ENCODE results near the gene HGFAC. TPM values are rescaled to one million over a fixed set of nuclear protein-coding genes. Genes with fewer than 3 reads are reported as not detected.

Gene HGFAC
- polyA plus RNA-seq, 3 donors from 2014 or later = not detected

- no peak overlapping the region for H3K27ac Mint-ChIP-seq
- H3K36me3 Mint-ChIP-seq = no peaks in the 10 kb centered on the region
- no peak overlapping the region for H3K4me3 Mint-ChIP-seq
- H3K27me3 Mint-ChIP-seq (ENCODE audit: low read depth in 3 of 3) = peaks cover 0 to 6% (median 2%) of the 10 kb centered on the region in 3 donors
- H3K9me3 Mint-ChIP-seq = no peaks in the 10 kb centered on the region
- no peaks in the 10 kb centered on the region for H3K4me1 Mint-ChIP-seq
- DNase-seq = no peak
Observed at GRCh38 chr4:3468804-3469203, 27.0 kb downstream of the HGFAC start.

GRCh38 chr4:3469386-3470243, 27.8 kb downstream of the HGFAC start:
- Mint-ChIP-seq H3K4me1 (no peaks in the 10 kb centered on the region), H3K27ac (no peak overlapping the region), H3K36me3 (no peaks in the 10 kb centered on the region), H3K27me3 (ENCODE audit: low read depth in 3 of 3) (peaks cover 0 to 4% (median 0%) of the 10 kb centered on the region in 3 donors), H3K4me3 (no peak overlapping the region), H3K9me3 (no peaks in the 10 kb centered on the region)
- no peak for DNase-seq

GRCh38 chr4:3470244-3471097, 28.7 kb downstream of the HGFAC start:
- Mint-ChIP-seq H3K4me3 (no peak overlapping the region), H3K4me1 (no peaks in the 10 kb centered on the region), H3K27ac (no peak overlapping the region), H3K27me3 (ENCODE audit: low read depth in 3 of 3) (peaks cover 0 to 3% (median 0%) of the 10 kb centered on the region in 3 donors), H3K36me3 (no peaks in the 10 kb centered on the region), H3K9me3 (no peaks in the 10 kb centered on the region)
- no peak for DNase-seq

GRCh38 chr4:3471098-3471760, 29.5 kb downstream of the HGFAC start:
- H3K27me3 Mint-ChIP-seq (ENCODE audit: low read depth in 3 of 3) = peaks cover 0 to 3% (median 0%) of the 10 kb centered on the region in 3 donors
- no peak overlapping the region for H3K4me3 Mint-ChIP-seq
- H3K36me3 Mint-ChIP-seq = no peaks in the 10 kb centered on the region
- no peak overlapping the region for H3K27ac Mint-ChIP-seq
- no peak for DNase-seq
- no peaks in the 10 kb centered on the region for H3K9me3 Mint-ChIP-seq
- no peaks in the 10 kb centered on the region for H3K4me1 Mint-ChIP-seq

GRCh38 chr4:3471886-3472285, 30.1 kb downstream of the HGFAC start:
- Mint-ChIP-seq H3K4me3 (no peak overlapping the region), H3K27me3 (ENCODE audit: low read depth in 3 of 3) (peaks cover 1 to 4% (median 3%) of the 10 kb centered on the region in 3 donors), H3K36me3 (no peaks in the 10 kb centered on the region), H3K4me1 (no peaks in the 10 kb centered on the region), H3K27ac (no peak overlapping the region), H3K9me3 (no peaks in the 10 kb centered on the region)
- DNase-seq = no peak

GRCh38 chr4:3472411-3473141, 30.8 kb downstream of the HGFAC start:
- no peak overlapping the region for H3K27ac Mint-ChIP-seq
- no peaks in the 10 kb centered on the region for H3K9me3 Mint-ChIP-seq
- H3K4me3 Mint-ChIP-seq = no peak overlapping the region
- H3K36me3 Mint-ChIP-seq = no peaks in the 10 kb centered on the region
- H3K27me3 Mint-ChIP-seq (ENCODE audit: low read depth in 3 of 3) = peaks cover 3 to 6% (median 4%) of the 10 kb centered on the region in 3 donors
- no peak for DNase-seq
- no peaks in the 10 kb centered on the region for H3K4me1 Mint-ChIP-seq

GRCh38 chr4:3473181-3473950, 31.6 kb downstream of the HGFAC start:
- DNase-seq = no peak
- Mint-ChIP-seq H3K4me3 (no peak overlapping the region), H3K4me1 (no peaks in the 10 kb centered on the region), H3K27ac (no peak overlapping the region), H3K9me3 (no peaks in the 10 kb centered on the region), H3K36me3 (no peaks in the 10 kb centered on the region), H3K27me3 (ENCODE audit: low read depth in 3 of 3) (peaks cover 3 to 6% (median 4%) of the 10 kb centered on the region in 3 donors)

- Mint-ChIP-seq H3K27me3 (ENCODE audit: low read depth in 3 of 3) (peaks cover 3 to 6% (median 4%) of the 10 kb centered on the region in 3 donors), H3K36me3 (no peaks in the 10 kb centered on the region), H3K27ac (no peak overlapping the region), H3K4me1 (no peaks in the 10 kb centered on the region), H3K4me3 (no peak overlapping the region), H3K9me3 (no peaks in the 10 kb centered on the region)
- DNase-seq = no peak
Observed at GRCh38 chr4:3473996-3474765, 32.4 kb downstream of the HGFAC start.

GRCh38 chr4:3475041-3475712, 33.4 kb downstream of the HGFAC start:
- Mint-ChIP-seq H3K4me3 (no peak overlapping the region), H3K27me3 (ENCODE audit: low read depth in 3 of 3) (peaks cover 3 to 6% (median 4%) of the 10 kb centered on the region in 3 donors), H3K4me1 (no peaks in the 10 kb centered on the region), H3K36me3 (no peaks in the 10 kb centered on the region), H3K9me3 (no peaks in the 10 kb centered on the region), H3K27ac (no peak overlapping the region)
- DNase-seq = no peak

- Mint-ChIP-seq H3K27ac (no peak overlapping the region), H3K4me3 (no peak overlapping the region), H3K9me3 (no peaks in the 10 kb centered on the region), H3K4me1 (peaks cover 0 to 4% of the 10 kb centered on the region in 2 donors), H3K27me3 (ENCODE audit: low read depth in 3 of 3) (peaks cover 3 to 6% (median 4%) of the 10 kb centered on the region in 3 donors), H3K36me3 (no peaks in the 10 kb centered on the region)
- DNase-seq = no peak
Observed at GRCh38 chr4:3475713-3476260, 34.0 kb downstream of the HGFAC start.

- no peak overlapping the region for H3K4me3 Mint-ChIP-seq
Observed at GRCh38 chr4:3476341-3476747, 34.6 kb downstream of the HGFAC start.

More at GRCh38 chr4:3476341-3476747, 34.6 kb downstream of the HGFAC start:
- peaks cover 3 to 9% (median 4%) of the 10 kb centered on the region in 3 donors for H3K27me3 Mint-ChIP-seq (ENCODE audit: low read depth in 3 of 3)
- no peak for DNase-seq
- H3K9me3 Mint-ChIP-seq = no peaks in the 10 kb centered on the region
- no peaks in the 10 kb centered on the region for H3K36me3 Mint-ChIP-seq
- H3K4me1 Mint-ChIP-seq = peaks cover 0 to 7% of the 10 kb centered on the region in 2 donors
- no peak overlapping the region for H3K27ac Mint-ChIP-seq
